Upper lobe of left lung (tissue), 6 donors: ENCODE results near the gene USF2. TPM values are rescaled to one million over a fixed set of nuclear protein-coding genes. Genes with fewer than 3 reads are reported as not detected.

Source experiments
- ATAC-seq, 2 donors: fragments of 200-7000 bp; cut with Tn5 transposase; one replicate each; pipeline ENCODE4 v1.9.1; 2022; ENCODE audit warnings: mild to moderate bottlenecking in 2 of 2, moderate library complexity in 2 of 2; ENCODE audit not compliant: low FRiP score in 2 of 2
- DNase-seq, 2 donors: peaks; one replicate each; pipeline ENCODE4 v3.0.0-alpha.2; 2019 to 2020
- H3K27ac ChIP-seq, 4 donors: fragments of 200-600 bp; sonication (generic); one replicate each; pipeline ENCODE4 v1.5.1; 2016 to 2019
- H3K27me3 ChIP-seq, 4 donors: fragments of 200-600 bp; sonication (generic); one replicate each; pipeline ENCODE4 v1.5.1; 2017 to 2019
- H3K36me3 ChIP-seq, 4 donors: fragments of 200-600 bp; sonication (generic); one replicate each; pipeline ENCODE4 v1.5.1; 2016 to 2019
- H3K4me1 ChIP-seq, 4 donors: fragments of 200-600 bp; sonication (generic); one replicate each; pipeline ENCODE4 v1.5.1; 2018 to 2019
- H3K4me3 ChIP-seq, 4 donors: fragments of 200-600 bp; sonication (generic); one replicate each; pipeline ENCODE4 v1.5.1; 2017 to 2019; ENCODE audit warnings: mild to moderate bottlenecking in 2 of 4, moderate library complexity in 1 of 4
- H3K9me3 ChIP-seq, 4 donors: fragments of 200-600 bp; sonication (generic); one replicate each; pipeline ENCODE4 v1.5.1; 2018 to 2019
- EP300 ChIP-seq, 4 donors: sonication (generic); formaldehyde crosslinking; IDR thresholded peaks; one replicate each; pipeline ENCODE4 v1.5.1; 2017; ENCODE audit warnings: antibody characterized with exemption in 4 of 4, control low read depth in 2 of 4
- POLR2A ChIP-seq, 4 donors: fragments of 450-650 bp; IDR thresholded peaks; one replicate each; pipeline ENCODE4 v1.5.1; 2016 to 2017; ENCODE audit warnings: antibody characterized with exemption in 4 of 4, mild to moderate bottlenecking in 2 of 4
- POLR2AphosphoS5 ChIP-seq, 2 donors: sonication (generic); formaldehyde crosslinking; IDR thresholded peaks; one replicate each; pipeline ENCODE4 v1.5.1; 2017; ENCODE audit warnings: antibody characterized with exemption in 2 of 2
- WGBS, 2 donors: methylation state at CpG; one replicate each; pipeline ENCODE4 v1.1.5; 2017 to 2018; 5-methylcytosine and 5-hydroxymethylcytosine counted together
- total RNA-seq, 6 donors: library from RNA; depleted of rRNA in 4 of 6; stranded (reverse); fragments of >200 nt in 4 of 6; gene quantifications; one replicate each; pipeline versions ENCODE4 v1.1.0 to v1.2.1, GENCODE V29; 2016 to 2021
- TF ChIP-seq, protein P1 (sequence below), 6 experiments: fragments of 450-650 bp in 4 of 6; fragments of 200-600 bp in 2 of 6; sonication (generic) in 2 of 6; IDR thresholded peaks; one replicate each; pipeline ENCODE4 v1.5.1; 2016 to 2019; ENCODE audit warnings: antibody characterized with exemption in 6 of 6
- donor health status: DM: no; HTN: no; CAD: no; lungs with moderate emphysema.
- donor health status: DM: no; HTN: yes; CAD: no; lungs with severe emphysema.

Gene USF2
- total RNA-seq, 6 donors from 2014 or later: 96.7 to 289 (median 175) TPM

GRCh38 chr19:35292421-35293362 is 23.9 kb downstream of the USF2 start:
- peak in 1 of 2 donors; percentile 4 for ATAC-seq
- TF ChIP-seq, protein P1, sequence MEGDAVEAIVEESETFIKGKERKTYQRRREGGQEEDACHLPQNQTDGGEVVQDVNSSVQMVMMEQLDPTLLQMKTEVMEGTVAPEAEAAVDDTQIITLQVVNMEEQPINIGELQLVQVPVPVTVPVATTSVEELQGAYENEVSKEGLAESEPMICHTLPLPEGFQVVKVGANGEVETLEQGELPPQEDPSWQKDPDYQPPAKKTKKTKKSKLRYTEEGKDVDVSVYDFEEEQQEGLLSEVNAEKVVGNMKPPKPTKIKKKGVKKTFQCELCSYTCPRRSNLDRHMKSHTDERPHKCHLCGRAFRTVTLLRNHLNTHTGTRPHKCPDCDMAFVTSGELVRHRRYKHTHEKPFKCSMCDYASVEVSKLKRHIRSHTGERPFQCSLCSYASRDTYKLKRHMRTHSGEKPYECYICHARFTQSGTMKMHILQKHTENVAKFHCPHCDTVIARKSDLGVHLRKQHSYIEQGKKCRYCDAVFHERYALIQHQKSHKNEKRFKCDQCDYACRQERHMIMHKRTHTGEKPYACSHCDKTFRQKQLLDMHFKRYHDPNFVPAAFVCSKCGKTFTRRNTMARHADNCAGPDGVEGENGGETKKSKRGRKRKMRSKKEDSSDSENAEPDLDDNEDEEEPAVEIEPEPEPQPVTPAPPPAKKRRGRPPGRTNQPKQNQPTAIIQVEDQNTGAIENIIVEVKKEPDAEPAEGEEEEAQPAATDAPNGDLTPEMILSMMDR (IDR thresholded peaks at IDR 0.05): no peak
- no peak for TF ChIP-seq POLR2AphosphoS5 (IDR thresholded peaks at IDR 0.05)
- TF ChIP-seq EP300 (IDR thresholded peaks at IDR 0.05): no peak
- no peak for TF ChIP-seq POLR2A (IDR thresholded peaks at IDR 0.05)
- Histone ChIP-seq H3K4me3 (no peak overlapping the region), H3K27ac (no peak overlapping the region), H3K9me3 (no peaks in the 10 kb centered on the region), H3K4me1 (no peaks in the 10 kb centered on the region), H3K36me3 (no peaks in the 10 kb centered on the region), H3K27me3 (no peaks in the 10 kb centered on the region)
- 81 to 83% methylated on average over 16 to 23 of the region's 23 CpGs for WGBS, 2 donors
- no peak for DNase-seq

- H3K36me3 ChIP-seq: no peaks in the 10 kb centered on the region
- no peaks in the 10 kb centered on the region for H3K9me3 ChIP-seq
- no peak for ATAC-seq
- H3K27me3 ChIP-seq: no peaks in the 10 kb centered on the region
- WGBS, 2 donors: 34 to 49% methylated on average over 5 to 6 of the region's 7 CpGs
- H3K4me3 ChIP-seq: no peak overlapping the region
- H3K27ac ChIP-seq: no peak overlapping the region
- H3K4me1 ChIP-seq: no peaks in the 10 kb centered on the region
- TF ChIP-seq POLR2AphosphoS5 (IDR thresholded peaks at IDR 0.05): no peak
- TF ChIP-seq, protein P1 (IDR thresholded peaks at IDR 0.05): no peak
- TF ChIP-seq POLR2A (IDR thresholded peaks at IDR 0.05): no peak
- TF ChIP-seq EP300 (IDR thresholded peaks at IDR 0.05): no peak
- no peak for DNase-seq
Measured at GRCh38 chr19:35293363-35293739, 24.6 kb downstream of the USF2 start.

DNA sequence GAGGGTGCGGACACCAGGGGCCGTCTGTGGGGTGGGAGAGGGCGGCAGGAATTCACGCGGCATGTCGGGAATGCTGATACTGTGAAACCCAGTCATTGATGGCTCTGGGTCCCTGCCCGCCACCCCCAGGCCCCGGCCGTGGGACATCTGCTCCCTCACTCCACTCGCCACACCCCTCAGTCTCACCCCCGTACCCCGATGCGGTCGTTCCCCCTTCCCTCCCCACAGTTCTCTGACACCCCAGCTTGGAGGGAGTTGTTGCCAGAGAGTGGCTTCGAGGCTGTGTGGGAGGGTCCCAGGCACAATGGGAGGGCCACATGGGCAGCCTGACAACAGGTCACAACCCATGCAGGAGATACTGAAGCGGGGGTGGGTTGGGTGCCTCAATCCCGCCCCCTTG is 25.0 kb downstream of the USF2 start:
- Histone ChIP-seq H3K36me3 (no peaks in the 10 kb centered on the region), H3K27me3 (no peaks in the 10 kb centered on the region), H3K9me3 (no peaks in the 10 kb centered on the region), H3K4me3 (no peak overlapping the region), H3K4me1 (no peaks in the 10 kb centered on the region), H3K27ac (no peak overlapping the region)
- 69 to 75% methylated on average over 15 to 17 of the region's 17 CpGs for whole genome bisulfite sequencing, 2 donors
- ATAC-seq (no peak), DNase-seq (peak in 1 of 2 donors; percentile 71)
- TF ChIP-seq POLR2A (IDR thresholded peaks at IDR 0.05) (no peak), POLR2AphosphoS5 (IDR thresholded peaks at IDR 0.05) (no peak), EP300 (IDR thresholded peaks at IDR 0.05) (no peak)
- TF ChIP-seq, protein P1 (IDR thresholded peaks at IDR 0.05): no peak

DNA sequence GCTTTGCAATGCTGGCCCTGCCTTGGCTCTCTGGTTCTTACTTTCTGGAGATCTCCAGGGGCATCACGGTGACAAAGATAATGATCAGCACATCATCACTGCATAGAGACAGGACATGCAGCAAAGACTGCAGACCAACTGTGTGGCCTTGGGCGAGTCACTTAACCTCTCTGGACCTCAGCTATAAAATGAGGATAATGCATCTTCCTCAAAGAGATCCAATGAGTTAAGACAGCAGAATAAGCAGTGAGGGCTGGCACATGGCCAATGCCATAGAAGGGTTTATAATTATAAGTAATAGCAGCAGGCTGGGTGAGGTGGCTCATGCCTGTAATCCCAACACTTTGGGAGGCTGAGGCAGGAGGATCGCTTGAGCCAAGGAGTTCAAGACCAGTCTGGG is 25.6 kb downstream of the USF2 start:
- Histone ChIP-seq H3K36me3 (no peaks in the 10 kb centered on the region), H3K27me3 (no peaks in the 10 kb centered on the region), H3K9me3 (no peaks in the 10 kb centered on the region), H3K27ac (no peak overlapping the region), H3K4me3 (no peak overlapping the region), H3K4me1 (no peaks in the 10 kb centered on the region)
- ATAC-seq (no peak), DNase-seq (no peak)
- 79 to 86% methylated on average over 2 to 3 of the region's 3 CpGs for WGBS, 2 donors
- TF ChIP-seq POLR2A (IDR thresholded peaks at IDR 0.05) (no peak), EP300 (IDR thresholded peaks at IDR 0.05) (no peak)
- TF ChIP-seq, protein P1 (IDR thresholded peaks at IDR 0.05): no peak
